GM10266 (cell line): ENCODE measurements around the gene CLK3.

Experiments
- DNase-seq: peaks from one replicate; pipeline ENCODE4 v3.0.0; 2012; ENCODE audit errors: extremely low spot score
- CTCF ChIP-seq: IDR thresholded peaks from 2 replicates; pipeline ENCODE4 v1.5.1; 2012; ENCODE audit warnings: mild to moderate bottlenecking, low read depth; ENCODE audit not compliant: control insufficient read depth, insufficient read depth; ENCODE audit errors: missing control alignments

Gene CLK3

GRCh38 chr15:74669627-74670026, 54.0 kb downstream of the CLK3 start:
- DNase-seq: no peak
- TF ChIP-seq CTCF: no peak

GRCh38 chr15:74674161-74674560, 58.5 kb downstream of the CLK3 start:
- no peak for TF ChIP-seq CTCF
- DNase-seq: no peak

- no peak for DNase-seq
- TF ChIP-seq CTCF: no peak
Observed at GRCh38 chr15:74676801-74677200, 61.2 kb downstream of the CLK3 start.
